Loucy (cell line): ENCODE results near the gene CEP85L.

Experiments
- H2AFZ ChIP-seq: fragments of 200-600 bp; sonication (generic); 2 replicates; pipeline ENCODE4 v1.6.0; 2016; ENCODE audit warnings: antibody characterized with exemption, mild to moderate bottlenecking, low read length, moderate library complexity
- H3F3A ChIP-seq: fragments of 200-600 bp; 2 replicates; pipeline ENCODE4 v1.6.0; 2016; ENCODE audit warnings: antibody characterized with exemption, low read depth, mild to moderate bottlenecking
- H3K27me3 ChIP-seq: fragments of 200-600 bp; sonication (generic); 2 replicates; pipeline ENCODE4 v1.6.1; 2014; ENCODE audit warnings: low read length, mild to moderate bottlenecking; ENCODE audit not compliant: insufficient read depth, poor library complexity, severe bottlenecking
- H3K36me3 ChIP-seq: fragments of 200-600 bp; sonication (generic); 2 replicates; pipeline ENCODE4 v1.6.1; 2016; ENCODE audit warnings: low read length; ENCODE audit not compliant: insufficient read depth
- H3K4me1 ChIP-seq: fragments of 200-600 bp; sonication (generic); 2 replicates; pipeline ENCODE4 v1.5.1; 2014; ENCODE audit warnings: low read length, mild to moderate bottlenecking; ENCODE audit not compliant: insufficient read depth, poor library complexity, severe bottlenecking
- H3K4me2 ChIP-seq: fragments of 200-600 bp; sonication (generic); 2 replicates; pipeline ENCODE4 v1.6.0; 2014; ENCODE audit warnings: antibody characterized with exemption, low read length, low read depth, mild to moderate bottlenecking; ENCODE audit not compliant: poor library complexity, severe bottlenecking
- H3K4me3 ChIP-seq: fragments of 200-600 bp; sonication (generic); 2 replicates; pipeline ENCODE4 v1.5.1; 2014; ENCODE audit warnings: low read length, mild to moderate bottlenecking, mixed read lengths; ENCODE audit not compliant: poor library complexity, severe bottlenecking
- H3K79me2 ChIP-seq: fragments of 200-600 bp; sonication (generic); 2 replicates; pipeline ENCODE4 v1.6.1; 2014; ENCODE audit warnings: low read length; ENCODE audit not compliant: insufficient read depth
- H3K9ac ChIP-seq: fragments of 200-600 bp; sonication (generic); 2 replicates; pipeline ENCODE4 v1.6.0; 2014; ENCODE audit warnings: mild to moderate bottlenecking, low read depth, low read length, moderate library complexity; ENCODE audit not compliant: poor library complexity, severe bottlenecking
- H3K9me2 ChIP-seq: fragments of 200-600 bp; sonication (generic); replicated peaks from 2 replicates; pipeline ENCODE4 v1.6.1; 2016; ENCODE audit warnings: low read depth, low read length, mixed read lengths
- H3K9me3 ChIP-seq: fragments of 200-600 bp; sonication (generic); 2 replicates; pipeline ENCODE4 v1.6.1; 2014; ENCODE audit warnings: mild to moderate bottlenecking, antibody characterized with exemption, low read length, low read depth; ENCODE audit not compliant: insufficient read depth
- H4K20me1 ChIP-seq: fragments of 200-600 bp; sonication (generic); 2 replicates; pipeline ENCODE4 v1.6.0; 2014; ENCODE audit warnings: antibody characterized with exemption, low read length, mild to moderate bottlenecking; ENCODE audit not compliant: insufficient read depth, poor library complexity, severe bottlenecking
- CTCF ChIP-seq: fragments of 200-600 bp; sonication (generic); conservative IDR thresholded peaks from 2 replicates; pipeline ENCODE4 v1.5.1; 2014; ENCODE audit warnings: mild to moderate bottlenecking, antibody characterized with exemption, low read length
- EZH2phosphoT487 ChIP-seq: fragments of 200-600 bp; IDR thresholded peaks from 2 replicates; pipeline ENCODE4 v1.6.1; 2018; ENCODE audit warnings: antibody characterized with exemption, mild to moderate bottlenecking, moderate library complexity, borderline replicate concordance

The CEP85L gene

GRCh38 chr6:118514689-118515088, 136.7 kb downstream of the CEP85L start:
- TF ChIP-seq CTCF: no peak
- TF ChIP-seq EZH2phosphoT487: no peak
- peaks cover 5% of the 10 kb centered on the region; the same call in 1 of the 2 replicates for H3K9me3 ChIP-seq
- no peak overlapping the region for H3K4me3 ChIP-seq
- no peak overlapping the region for H3K4me2 ChIP-seq
- H3F3A ChIP-seq: no peaks in the 10 kb centered on the region; the same call in 1 of the 2 replicates
- H3K4me1 ChIP-seq: peaks cover 14% of the 10 kb centered on the region
- peaks cover 3% of the 10 kb centered on the region; the same call in 1 of the 2 replicates for H3K36me3 ChIP-seq
- H3K79me2 ChIP-seq: peaks cover 17% of the 10 kb centered on the region; the same call in 1 of the 2 replicates
- no peaks in the 10 kb centered on the region for H3K9me2 ChIP-seq
- no peak overlapping the region for H2AFZ ChIP-seq
- H3K9ac ChIP-seq: no peak overlapping the region
- no peaks in the 10 kb centered on the region for H3K27me3 ChIP-seq
- H4K20me1 ChIP-seq: no peaks in the 10 kb centered on the region

- peaks cover 14% of the 10 kb centered on the region for H3K4me1 ChIP-seq
- no peaks in the 10 kb centered on the region for H4K20me1 ChIP-seq
- no peaks in the 10 kb centered on the region; the same call in 1 of the 2 replicates for H3F3A ChIP-seq
- H3K4me3 ChIP-seq: no peak overlapping the region
- H3K9me3 ChIP-seq: peaks cover under 1% of the 10 kb centered on the region; the same call in 1 of the 2 replicates
- no peaks in the 10 kb centered on the region for H3K9me2 ChIP-seq
- no peak overlapping the region for H3K4me2 ChIP-seq
- no peak overlapping the region for H3K9ac ChIP-seq
- H3K27me3 ChIP-seq: no peaks in the 10 kb centered on the region
- H3K36me3 ChIP-seq: no peaks in the 10 kb centered on the region; the same call in 1 of the 2 replicates
- no peak overlapping the region for H2AFZ ChIP-seq
- peaks cover 17% of the 10 kb centered on the region; the same call in 1 of the 2 replicates for H3K79me2 ChIP-seq
- TF ChIP-seq EZH2phosphoT487: no peak
- TF ChIP-seq CTCF: no peak
Observed at GRCh38 chr6:118511930-118512715, 139.3 kb downstream of the CEP85L start.

- Histone ChIP-seq H4K20me1 (no peaks in the 10 kb centered on the region), H3F3A (no peaks in the 10 kb centered on the region; the same call in 1 of the 2 replicates), H3K4me3 (no peak overlapping the region), H3K79me2 (peaks cover 17% of the 10 kb centered on the region; the same call in 1 of the 2 replicates), H3K4me2 (no peak overlapping the region), H3K9me3 (no peaks in the 10 kb centered on the region), H3K4me1 (peaks cover 12% of the 10 kb centered on the region), H3K9ac (no peak overlapping the region), H3K9me2 (no peaks in the 10 kb centered on the region), H3K27me3 (no peaks in the 10 kb centered on the region), H2AFZ (no peak overlapping the region), H3K36me3 (peaks cover 10% of the 10 kb centered on the region; the same call in 1 of the 2 replicates)
- TF ChIP-seq EZH2phosphoT487 (no peak), CTCF (peak; percentile 84)
Observed at GRCh38 chr6:118509009-118509617, 142.3 kb downstream of the CEP85L start.
